GM18858 (cell line): ENCODE results near the gene BDP1.
"Not testable (repeated sequence)": the region's sequence is repeated elsewhere in the genome, so short reads cannot be mapped to it uniquely, and the experiment has no call there.

Experiments used
- ATAC-seq: cut with Tn5 transposase; IDR thresholded peaks from one replicate; pipeline ENCODE4 v1.9.1; 2021; ENCODE audit not compliant: unreplicated experiment

Gene BDP1

GRCh38 chr5:71461360-71461759, 5.9 kb downstream of the BDP1 start:
- ATAC-seq, result no peak

GRCh38 chr5:71471193-71471592, 15.7 kb downstream of the BDP1 start:
- no peak for ATAC-seq

GRCh38 chr5:71475788-71476384, 20.4 kb downstream of the BDP1 start:
- no peak for ATAC-seq

- ATAC-seq, result no peak
These were observed 26.0 kb downstream of the BDP1 start for GRCh38 chr5:71481441-71481840.

- ATAC-seq, result no peak
These were observed 26.7 kb downstream of the BDP1 start for GRCh38 chr5:71482132-71482531.

- no peak for ATAC-seq
These were observed 27.9 kb downstream of the BDP1 start for GRCh38 chr5:71483355-71483754.

- no peak for ATAC-seq
These were observed 37.6 kb downstream of the BDP1 start for GRCh38 chr5:71492817-71493615.

- ATAC-seq, result not testable (repeated sequence)
These were observed 38.8 kb downstream of the BDP1 start for GRCh38 chr5:71494202-71494601.

GRCh38 chr5:71498756-71499155, 43.3 kb downstream of the BDP1 start:
- not testable (repeated sequence) for ATAC-seq

- ATAC-seq, result no peak
These were observed 48.1 kb downstream of the BDP1 start for GRCh38 chr5:71503536-71503935.

GRCh38 chr5:71522151-71522550, 66.7 kb downstream of the BDP1 start:
- ATAC-seq, result no peak

GRCh38 chr5:71525611-71526010, 70.2 kb downstream of the BDP1 start:
- ATAC-seq, result not testable (repeated sequence)

- ATAC-seq, result no peak
These were observed 72.8 kb downstream of the BDP1 start for GRCh38 chr5:71528206-71528605.

- no peak for ATAC-seq
These were observed 74.2 kb downstream of the BDP1 start for GRCh38 chr5:71529682-71530081.

GRCh38 chr5:71533142-71533541, 77.7 kb downstream of the BDP1 start:
- ATAC-seq, result no peak

- peak; percentile 63 for ATAC-seq
These were observed 78.2 kb downstream of the BDP1 start for GRCh38 chr5:71533615-71534014.

GRCh38 chr5:71537687-71538086, 82.2 kb downstream of the BDP1 start:
- no peak for ATAC-seq

GRCh38 chr5:71550885-71551284, 95.4 kb downstream of the BDP1 start:
- not testable (repeated sequence) for ATAC-seq

GRCh38 chr5:71551582-71551981, 96.1 kb downstream of the BDP1 start:
- not testable (repeated sequence) for ATAC-seq

GRCh38 chr5:71552026-71552749, 96.7 kb downstream of the BDP1 start:
- ATAC-seq, result not testable (repeated sequence)

GRCh38 chr5:71563161-71563560, 107.7 kb downstream of the BDP1 start:
- ATAC-seq, result no peak

GRCh38 chr5:71564895-71565294, 109.4 kb downstream of the BDP1 start:
- ATAC-seq, result no peak
